Measurements from ENCODE around the gene ZNF280D. TPM values are rescaled to one million over a fixed set of nuclear protein-coding genes. Genes with fewer than 3 reads are reported as not detected.

Gene ZNF280D
- total and polyA plus RNA-seq, 2 of the 4 experiments (the other 2 are of a cell fraction): 8.3 to 21.0 TPM

DNA sequence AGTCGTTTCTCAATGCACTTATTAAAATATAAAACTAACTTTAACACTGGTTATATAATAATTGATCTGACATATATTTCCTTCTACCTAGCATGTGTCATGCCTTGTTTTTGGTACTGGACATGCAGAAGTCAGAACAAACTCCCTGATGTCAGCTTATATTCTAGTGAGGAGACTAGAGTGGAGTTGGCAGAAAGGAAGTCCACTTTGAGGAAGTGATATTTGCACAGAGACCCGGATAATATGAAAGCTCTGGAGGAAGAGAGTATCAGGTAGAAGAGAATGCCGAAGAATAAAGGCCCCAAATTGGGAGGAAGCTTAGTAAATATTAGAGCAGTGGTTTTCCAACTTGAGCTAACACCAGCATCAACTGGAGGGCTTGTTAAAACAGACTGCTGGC, 24.6 kb upstream of the ZNF280D start:
- no peaks in the 10 kb centered on the region for H3K9me3 ChIP-seq (ENCODE audit: control insufficient read depth, insufficient read depth, low read length)
- in situ Hi-C loops (cut with MboI; ENCODE audit: low sequenced_read_pairs) (no loop called here), intact Hi-C loops (cut with micrococcal nuclease) (no loop called here), dilution Hi-C loops (cut with HindIII; ENCODE audit: low sequenced_read_pairs, unreplicated experiment) (no loop called here)
- H4K20me1 ChIP-seq (ENCODE audit: insufficient read depth, low read length): no peaks in the 10 kb centered on the region; the same call in 1 of the 2 replicates
- no peak overlapping the region for H3K9ac ChIP-seq (ENCODE audit: low read depth, low read length)
- H2BK120ac ChIP-seq (ENCODE audit: low read depth, low read length): peak overlapping the region; percentile 64
- H3K36me3 ChIP-seq (ENCODE audit: control insufficient read depth, insufficient read depth, low read length): no peaks in the 10 kb centered on the region
- POLR2A ChIA-PET (ENCODE audit: unreplicated experiment): interaction anchor here (1.1 kb wide), 1 partner anchor 160 kb away, joined by 3 read pairs; the partner anchor contains the start of gene TCF12
- CTCF ChIA-PET: interaction anchor here (1.5 kb wide), 1 partner anchor 12 kb away, joined by 4 read pairs; no protein-coding TSS in a partner anchor
- H2BK5ac ChIP-seq (ENCODE audit: low read depth, low read length, poor library complexity, severe bottlenecking): no peak overlapping the region
- H4K5ac ChIP-seq (ENCODE audit: low read depth, low read length): peak overlapping the region; percentile 30; the same call in 1 of the 2 replicates
- ATAC-seq (ENCODE audit: low read depth) (no peak), DNase-seq (no peak)
- H2AK5ac ChIP-seq (ENCODE audit: low read depth, low read length): peak overlapping the region; percentile 63; the same call in 1 of the 2 replicates
- peak overlapping the region in 1 of 2 experiments; percentile 56; a peak in 1 of 4 replicates for H4K8ac ChIP-seq (ENCODE audit: low read depth in 2 of 2, low read length in 2 of 2)
- H3K4ac ChIP-seq (ENCODE audit: low read depth, low read length): peak overlapping the region; percentile 76
- peaks cover 8% of the 10 kb centered on the region for H3K9me1 ChIP-seq (ENCODE audit: insufficient read depth, low read length)
- H3K4me1 ChIP-seq (ENCODE audit: control insufficient read depth, insufficient read depth, low read length): peaks cover 12% of the 10 kb centered on the region
- H3K27me3 ChIP-seq (ENCODE audit: control insufficient read depth, insufficient read depth, low read length): no peaks in the 10 kb centered on the region
- H3K18ac ChIP-seq (ENCODE audit: low read depth, low read length): peak overlapping the region; percentile 45; the same call in 1 of the 2 replicates
- H2BK20ac ChIP-seq (ENCODE audit: low read depth, low read length): peak overlapping the region; percentile 88
- no peak overlapping the region for H3K4me2 ChIP-seq (ENCODE audit: low read depth, low read length)
- no peak for TF ChIP-seq RFX5 (IDR thresholded peaks at IDR 0.05; ENCODE audit: low read depth, low read length)
- no peak for TF ChIP-seq MXI1 (IDR thresholded peaks at IDR 0.05; ENCODE audit: borderline replicate concordance, low read depth, low read length)
- TF ChIP-seq FOS (IDR thresholded peaks at IDR 0.05; ENCODE audit: low read depth, low read length): no peak
- TF ChIP-seq MAFK (IDR thresholded peaks at IDR 0.05; ENCODE audit: low read depth, low read length): no peak
- TF ChIP-seq, protein P1, sequence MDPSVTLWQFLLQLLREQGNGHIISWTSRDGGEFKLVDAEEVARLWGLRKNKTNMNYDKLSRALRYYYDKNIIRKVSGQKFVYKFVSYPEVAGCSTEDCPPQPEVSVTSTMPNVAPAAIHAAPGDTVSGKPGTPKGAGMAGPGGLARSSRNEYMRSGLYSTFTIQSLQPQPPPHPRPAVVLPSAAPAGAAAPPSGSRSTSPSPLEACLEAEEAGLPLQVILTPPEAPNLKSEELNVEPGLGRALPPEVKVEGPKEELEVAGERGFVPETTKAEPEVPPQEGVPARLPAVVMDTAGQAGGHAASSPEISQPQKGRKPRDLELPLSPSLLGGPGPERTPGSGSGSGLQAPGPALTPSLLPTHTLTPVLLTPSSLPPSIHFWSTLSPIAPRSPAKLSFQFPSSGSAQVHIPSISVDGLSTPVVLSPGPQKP (IDR thresholded peaks at IDR 0.05; ENCODE audit: borderline replicate concordance, low read depth, low read length): no peak
- no peak for TF ChIP-seq RAD21 (IDR thresholded peaks at IDR 0.05; ENCODE audit: low read length)
- TF ChIP-seq CHD1 (IDR thresholded peaks at IDR 0.05; ENCODE audit: low read depth, low read length): no peak
- TF ChIP-seq, protein P2, sequence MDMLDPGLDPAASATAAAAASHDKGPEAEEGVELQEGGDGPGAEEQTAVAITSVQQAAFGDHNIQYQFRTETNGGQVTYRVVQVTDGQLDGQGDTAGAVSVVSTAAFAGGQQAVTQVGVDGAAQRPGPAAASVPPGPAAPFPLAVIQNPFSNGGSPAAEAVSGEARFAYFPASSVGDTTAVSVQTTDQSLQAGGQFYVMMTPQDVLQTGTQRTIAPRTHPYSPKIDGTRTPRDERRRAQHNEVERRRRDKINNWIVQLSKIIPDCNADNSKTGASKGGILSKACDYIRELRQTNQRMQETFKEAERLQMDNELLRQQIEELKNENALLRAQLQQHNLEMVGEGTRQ (IDR thresholded peaks at IDR 0.05; ENCODE audit: low read depth, low read length): no peak
- no peak for TF ChIP-seq MAZ (IDR thresholded peaks at IDR 0.05; ENCODE audit: borderline replicate concordance, low read depth, low read length)
- no peak for TF ChIP-seq RCOR1 (IDR thresholded peaks at IDR 0.05; ENCODE audit: insufficient replicate concordance, low read length)
- no peak for TF ChIP-seq BHLHE40 (IDR thresholded peaks at IDR 0.05; ENCODE audit: low read depth, low read length)
- no peak for TF ChIP-seq NFE2L2 (IDR thresholded peaks at IDR 0.05; ENCODE audit: low read depth, low read length)
- TF ChIP-seq, protein P3, sequence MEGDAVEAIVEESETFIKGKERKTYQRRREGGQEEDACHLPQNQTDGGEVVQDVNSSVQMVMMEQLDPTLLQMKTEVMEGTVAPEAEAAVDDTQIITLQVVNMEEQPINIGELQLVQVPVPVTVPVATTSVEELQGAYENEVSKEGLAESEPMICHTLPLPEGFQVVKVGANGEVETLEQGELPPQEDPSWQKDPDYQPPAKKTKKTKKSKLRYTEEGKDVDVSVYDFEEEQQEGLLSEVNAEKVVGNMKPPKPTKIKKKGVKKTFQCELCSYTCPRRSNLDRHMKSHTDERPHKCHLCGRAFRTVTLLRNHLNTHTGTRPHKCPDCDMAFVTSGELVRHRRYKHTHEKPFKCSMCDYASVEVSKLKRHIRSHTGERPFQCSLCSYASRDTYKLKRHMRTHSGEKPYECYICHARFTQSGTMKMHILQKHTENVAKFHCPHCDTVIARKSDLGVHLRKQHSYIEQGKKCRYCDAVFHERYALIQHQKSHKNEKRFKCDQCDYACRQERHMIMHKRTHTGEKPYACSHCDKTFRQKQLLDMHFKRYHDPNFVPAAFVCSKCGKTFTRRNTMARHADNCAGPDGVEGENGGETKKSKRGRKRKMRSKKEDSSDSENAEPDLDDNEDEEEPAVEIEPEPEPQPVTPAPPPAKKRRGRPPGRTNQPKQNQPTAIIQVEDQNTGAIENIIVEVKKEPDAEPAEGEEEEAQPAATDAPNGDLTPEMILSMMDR (conservative IDR thresholded peaks at IDR 0.05; ENCODE audit: low read depth, low read length): no peak
- no peak for TF ChIP-seq SMC3 (IDR thresholded peaks at IDR 0.05; ENCODE audit: low read depth, low read length)
- no peak for TF ChIP-seq CEBPB (IDR thresholded peaks at IDR 0.05; ENCODE audit: low read depth, low read length)
- peak overlapping the region; percentile 82 for H2AK9ac ChIP-seq (replicated peaks; ENCODE audit: low read depth, low read length, poor library complexity)
- H3K4me3 ChIP-seq (ENCODE audit: insufficient read depth, low read depth, low read length): no peak overlapping the region
- peak overlapping the region; percentile 64 for H3K14ac ChIP-seq (replicated peaks; ENCODE audit: low read depth, low read length)
- H3K79me1 ChIP-seq (ENCODE audit: low read depth in 1 of 2, low read length in 2 of 2): no peaks in the 10 kb centered on the region
- peak overlapping the region; percentile 44; the same call in 1 of the 2 replicates for H3K23ac ChIP-seq (ENCODE audit: low read depth, low read length)
- H2AFZ ChIP-seq (replicated peaks; ENCODE audit: low read length, poor library complexity): no peak overlapping the region
- H2BK15ac ChIP-seq (ENCODE audit: low read depth, low read length): peak overlapping the region; percentile 73; the same call in 2 of the 3 replicates
- H3K27ac ChIP-seq (ENCODE audit: insufficient read depth, low read length): no peak overlapping the region
- BruUV-seq (replicated peaks): no TSS peak
- peak overlapping the region; percentile 63 for H4K91ac ChIP-seq (ENCODE audit: insufficient read depth, low read depth, low read length)
- H3K56ac ChIP-seq (ENCODE audit: extremely low read depth, insufficient read depth, low read length): no peak overlapping the region
- WGBS, 2 experiments (ENCODE audit: extremely low coverage in 2 of 2, insufficient read length in 1 of 2): 100% methylated on average over 1 of the region's 3 CpGs; no CpG with 5 or more reads in 1 of the 2 experiments
